Kidney glomerular epithelial cell (primary cell): ENCODE results near the gene CCDC183.
"Not testable (repeated sequence)": the region's sequence is repeated elsewhere in the genome, so short reads cannot be mapped to it uniquely, and the experiment has no call there.

ENCODE experiments used
- DNase-seq: peaks from one replicate; lab custom pipeline; 2025; lab: John Stamatoyannopoulos, UW

CCDC183 gene

DNA sequence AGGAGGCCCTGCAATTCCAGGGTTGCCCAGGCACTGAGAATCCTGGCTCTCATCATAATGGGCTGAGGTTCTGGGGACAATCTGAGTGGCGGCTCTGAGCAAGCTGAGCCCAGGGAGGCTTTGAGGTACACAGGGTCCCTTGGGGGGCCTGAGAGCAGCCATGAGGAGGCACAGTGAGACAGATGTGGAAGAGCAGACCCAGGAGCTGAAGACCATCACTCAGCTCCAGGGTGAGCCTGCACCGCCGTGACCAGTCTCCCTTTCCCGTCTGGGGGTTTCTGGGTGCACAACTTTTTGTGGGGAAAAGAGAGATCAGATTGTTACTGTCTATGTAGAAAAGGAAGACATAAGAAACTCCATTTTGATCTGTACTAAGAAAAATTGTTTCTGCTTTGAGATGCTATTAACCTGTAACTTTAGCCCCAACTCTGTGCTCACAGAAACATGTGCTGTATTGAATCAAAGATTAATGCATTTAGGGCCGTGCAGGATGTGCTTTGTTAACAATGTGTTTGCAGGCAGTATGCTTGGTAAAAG lies at the start of gene CCDC183:
Gene CCDC183, plus strand, starts transcription at position 101 of the 537 bp plus-strand sequence. Its CDS starts 60 bp downstream, at position 161.
- DNase-seq = no peak

GRCh38 chr9:136746621-136747020 lies 49.5 kb upstream of the CCDC183 start:
- DNase-seq = no peak

DNA sequence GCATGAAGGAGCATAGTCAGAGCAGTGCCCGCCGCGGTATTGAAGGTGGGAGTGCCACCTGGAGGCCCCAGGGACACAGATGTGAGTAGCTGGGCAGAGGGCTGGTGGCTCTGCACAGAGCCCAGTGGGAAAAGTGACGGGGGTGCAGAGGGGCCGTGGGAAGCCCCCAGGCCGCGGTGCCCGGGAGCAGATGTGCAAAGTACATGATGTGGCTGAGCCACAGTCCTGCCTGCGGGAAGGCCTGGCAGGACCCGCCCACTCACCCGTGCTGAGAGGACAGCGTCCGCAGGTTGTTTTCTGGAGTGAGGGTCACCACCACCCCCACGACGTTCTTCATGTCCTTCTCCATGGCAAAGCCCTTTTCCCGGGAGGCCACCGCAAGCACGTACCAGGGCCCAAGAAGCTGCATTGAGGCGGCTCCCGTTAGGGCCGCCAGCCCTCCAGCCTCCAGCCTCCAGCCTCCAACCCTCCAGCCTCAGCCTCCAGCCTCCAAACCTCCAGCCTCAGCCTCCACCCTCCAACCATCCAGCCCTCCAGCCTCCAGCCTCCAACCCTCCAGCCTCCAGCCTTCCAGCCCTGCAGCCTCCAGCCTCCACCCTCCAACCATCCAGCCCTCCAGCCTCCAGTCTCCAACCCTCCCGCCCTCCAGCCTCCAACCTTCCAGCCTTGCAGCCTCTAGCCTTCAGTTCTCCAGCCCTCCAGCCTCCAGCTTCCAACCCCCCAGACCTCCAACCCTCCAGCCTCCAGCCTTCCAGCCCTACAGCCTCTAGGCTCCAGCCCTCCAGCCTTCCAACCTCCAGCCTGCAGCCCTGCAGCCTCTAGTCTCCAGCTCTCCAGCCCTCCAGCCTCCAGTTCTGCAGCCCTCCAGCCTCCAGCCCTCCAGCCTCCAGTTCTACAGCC lies 48.7 kb upstream of the CCDC183 start:
- DNase-seq = no peak

GRCh38 chr9:136748201-136748600 lies 47.9 kb upstream of the CCDC183 start, which contains the start of gene LCN6:
Gene LCN6 (minus strand): TSS chr9:136748525. CDS start chr9:136748483, 42 bp downstream.
- DNase-seq = no peak

DNA sequence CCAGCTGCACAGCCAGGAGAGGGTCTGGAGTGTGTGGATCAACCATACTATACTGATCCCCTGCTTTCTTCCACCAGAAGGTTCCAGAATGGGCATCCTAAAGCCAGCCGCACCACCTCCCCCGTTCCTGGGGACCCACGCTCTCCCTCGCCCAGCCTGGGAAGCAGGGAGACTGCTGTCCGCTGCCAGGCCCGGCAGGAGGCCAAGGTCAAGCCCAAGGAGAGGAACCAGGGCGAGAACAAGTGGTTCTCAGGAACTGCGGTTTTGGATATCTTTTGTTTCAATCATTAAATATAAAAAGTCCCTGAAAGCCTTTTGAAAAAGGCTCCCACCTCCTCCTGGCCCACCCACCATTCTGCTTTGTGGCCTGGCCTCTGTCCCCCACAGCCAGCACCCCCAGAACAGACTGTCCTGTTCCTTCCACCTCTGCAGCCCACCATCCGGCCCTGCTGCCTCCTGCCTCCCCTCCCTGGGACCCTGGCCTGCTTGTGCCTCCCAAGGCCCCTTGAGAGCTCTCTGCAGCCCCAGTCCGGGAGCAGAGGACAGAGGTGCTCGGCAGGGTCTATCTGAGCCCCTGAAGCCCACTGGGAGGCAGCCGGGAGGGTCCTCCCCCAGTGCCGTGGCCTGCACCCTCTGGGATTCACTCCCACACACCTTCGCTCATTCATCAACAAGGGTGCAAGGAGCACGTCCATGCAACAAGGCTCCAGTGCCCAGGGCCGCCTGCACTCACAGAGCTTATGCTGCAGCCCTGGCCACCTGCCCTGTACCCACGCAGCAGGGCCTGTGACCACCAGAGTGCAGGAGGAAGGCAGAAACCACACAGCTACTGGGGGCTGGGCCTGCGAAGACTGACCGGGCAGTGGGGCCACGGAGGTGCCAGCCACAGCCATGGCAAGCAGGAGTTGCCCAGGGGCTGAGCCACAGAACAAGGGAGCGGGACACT lies 47.2 kb upstream of the CCDC183 start:
- no peak for DNase-seq

DNA sequence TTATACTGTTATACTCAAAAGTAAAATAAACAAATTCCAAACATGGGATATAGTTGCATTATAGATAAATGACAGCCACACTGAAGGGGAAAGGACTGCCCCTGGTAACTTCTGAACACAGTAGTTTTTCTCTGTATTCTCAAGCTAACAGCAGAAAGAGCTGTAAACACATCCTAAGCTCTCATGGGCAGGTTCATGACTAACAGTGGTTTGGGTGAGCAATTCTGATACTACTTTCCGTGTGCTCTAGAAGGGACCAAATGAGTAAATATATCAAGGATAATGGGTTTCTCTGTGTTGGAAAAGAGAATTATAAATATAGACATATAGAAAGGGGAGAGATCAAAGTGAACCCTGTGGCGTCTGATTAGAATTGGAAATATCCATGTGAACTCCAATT lies 45.6 kb upstream of the CCDC183 start:
- DNase-seq = no peak

DNA sequence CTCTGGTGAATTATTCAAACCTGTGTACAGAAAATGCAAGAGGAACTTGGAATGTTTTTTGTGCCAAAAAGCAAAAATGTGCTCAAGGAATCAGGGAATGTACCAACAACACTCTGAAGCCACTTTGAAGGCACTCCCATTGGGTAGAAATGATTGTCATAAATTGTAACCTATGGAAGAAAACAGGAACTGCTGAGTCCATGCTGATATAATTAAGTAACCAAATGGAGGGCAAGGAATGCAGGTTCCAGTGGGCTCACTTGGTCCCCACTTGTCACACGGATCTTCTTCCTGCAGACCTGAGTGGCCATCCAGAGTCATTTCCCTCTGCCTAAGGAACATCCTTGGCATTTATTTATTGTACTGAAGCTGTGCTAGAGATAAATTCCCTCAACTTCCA lies 44.9 kb upstream of the CCDC183 start:
- no peak for DNase-seq

DNA sequence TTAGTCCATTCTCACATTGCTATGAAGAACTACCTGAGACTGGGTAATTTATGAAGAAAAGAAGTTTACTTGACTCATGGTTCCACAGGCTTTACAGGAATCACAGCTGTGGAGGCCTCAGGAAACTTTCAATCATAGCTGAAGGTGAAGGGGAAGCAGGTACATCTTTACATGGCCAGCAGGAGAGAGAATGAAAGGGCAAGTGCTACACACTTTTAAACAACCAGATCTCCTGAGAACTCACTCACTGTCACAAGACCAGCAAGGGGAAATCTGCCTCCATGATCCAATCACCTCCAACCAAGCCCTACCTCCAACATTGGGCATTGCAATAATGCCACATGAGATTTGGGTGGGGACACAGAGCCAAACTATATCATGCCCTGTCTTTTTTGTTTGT lies 44.3 kb upstream of the CCDC183 start:
- DNase-seq = no peak

DNA sequence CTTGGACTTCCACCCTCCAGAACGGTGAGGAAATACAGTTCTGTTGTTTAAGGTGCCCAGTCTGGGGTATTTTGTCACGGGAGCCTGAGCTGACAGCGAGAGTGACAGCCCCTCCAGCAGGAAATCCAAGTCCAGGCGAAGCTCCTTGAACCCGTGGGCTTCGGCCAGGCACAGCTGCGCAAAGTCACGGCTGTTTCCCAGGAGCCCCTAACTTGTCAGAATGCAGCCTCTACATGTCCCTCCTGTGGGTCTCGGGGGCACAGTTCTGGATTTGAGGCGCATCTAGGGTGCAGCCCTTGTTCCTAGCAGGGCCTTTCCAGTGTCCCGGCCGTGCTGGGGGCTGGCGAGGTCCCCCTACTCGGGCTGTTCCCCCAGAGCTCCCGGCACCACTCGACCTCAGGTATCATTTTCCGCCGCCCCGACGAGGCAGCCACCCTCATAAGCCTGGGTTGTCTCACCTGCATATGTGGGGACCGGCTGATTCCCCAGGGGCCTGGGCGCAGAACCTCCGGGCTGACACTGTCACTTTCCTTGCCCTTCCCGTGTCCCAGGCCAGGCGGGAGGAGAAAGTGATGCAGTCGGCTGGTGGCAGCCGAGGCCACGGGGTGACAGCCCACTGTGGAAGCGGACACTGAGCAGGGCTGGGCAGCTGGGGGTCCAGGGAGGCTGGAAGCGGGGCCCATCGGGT lies 42.6 kb upstream of the CCDC183 start:
- no peak for DNase-seq

GRCh38 chr9:136754059-136754572 lies 42.0 kb upstream of the CCDC183 start:
- DNase-seq = no peak

DNA sequence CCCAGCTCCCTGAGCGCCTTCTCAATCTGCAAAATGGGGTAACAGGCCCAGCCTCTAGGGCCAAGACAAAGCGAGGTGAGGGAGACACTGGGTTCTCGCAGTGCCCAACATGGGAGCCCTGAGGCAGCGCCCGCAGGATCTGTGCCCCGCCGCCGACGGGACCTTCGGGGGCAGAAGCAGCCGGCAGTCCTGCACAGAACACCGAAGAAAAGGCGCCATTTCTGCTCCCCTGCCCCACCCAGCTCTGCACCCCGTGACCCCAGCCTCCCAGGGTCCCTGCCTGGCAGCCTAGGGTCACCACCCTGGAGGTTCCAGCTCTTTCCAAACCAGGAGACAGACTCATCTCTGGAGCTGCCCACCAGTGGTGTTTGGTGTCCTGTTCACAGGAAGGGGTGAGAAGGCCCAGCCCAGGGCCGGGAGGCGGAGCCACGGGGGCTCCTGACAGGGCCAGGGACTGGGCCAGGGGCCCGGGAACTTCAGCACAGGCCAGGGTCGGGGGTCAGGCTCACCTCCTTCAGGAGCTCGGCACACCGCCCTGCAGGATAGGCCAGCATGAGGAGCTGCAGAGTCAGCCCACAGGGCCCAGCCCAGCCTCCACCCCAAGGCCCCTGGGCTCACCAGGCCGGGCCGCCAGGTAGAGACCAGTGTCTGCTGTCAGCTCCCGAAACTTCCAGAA lies 41.4 kb upstream of the CCDC183 start:
- DNase-seq = no peak

DNA sequence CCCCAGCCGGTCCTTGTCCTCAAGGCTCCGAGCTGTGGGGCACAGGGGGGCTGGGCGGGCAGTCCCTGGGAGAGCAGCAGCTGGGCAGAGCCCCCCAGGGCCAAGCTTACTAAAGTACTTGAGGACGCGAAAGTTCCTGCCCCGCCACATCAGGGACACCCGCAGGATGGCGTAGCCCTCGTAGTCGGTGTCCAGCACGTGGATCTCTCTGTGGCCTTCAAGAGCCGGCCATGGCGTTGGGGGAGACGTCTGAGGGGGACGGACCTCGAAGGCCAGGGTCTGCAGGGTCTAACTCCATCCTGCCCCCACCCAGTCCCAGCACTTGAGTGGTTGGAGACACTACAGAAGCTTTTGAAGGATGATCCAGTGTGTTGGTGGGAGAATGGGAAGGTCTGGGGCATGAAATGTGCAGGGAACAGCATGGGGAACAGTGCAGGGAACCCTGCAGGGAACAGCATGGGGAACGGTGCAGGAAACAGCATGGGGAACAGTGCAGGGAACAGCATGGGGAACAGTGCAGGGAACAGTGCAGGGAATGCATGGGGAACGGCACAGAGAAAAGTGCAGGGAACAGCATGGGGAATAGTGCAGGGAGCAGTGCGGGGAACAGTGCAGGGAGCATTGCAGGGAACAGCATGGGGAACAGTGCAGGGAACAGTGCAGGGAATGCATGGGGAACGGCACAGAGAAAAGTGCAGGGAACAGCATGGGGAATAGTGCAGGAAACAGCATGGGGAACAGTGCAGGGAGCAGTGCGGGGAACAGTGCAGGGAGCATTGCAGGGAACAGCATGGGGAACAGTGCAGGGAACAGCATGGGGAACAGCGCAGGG lies 40.6 kb upstream of the CCDC183 start:
- not testable (repeated sequence) for DNase-seq

- DNase-seq = no peak
Measured at GRCh38 chr9:136756134-136756438, 40.1 kb upstream of the CCDC183 start.

DNA sequence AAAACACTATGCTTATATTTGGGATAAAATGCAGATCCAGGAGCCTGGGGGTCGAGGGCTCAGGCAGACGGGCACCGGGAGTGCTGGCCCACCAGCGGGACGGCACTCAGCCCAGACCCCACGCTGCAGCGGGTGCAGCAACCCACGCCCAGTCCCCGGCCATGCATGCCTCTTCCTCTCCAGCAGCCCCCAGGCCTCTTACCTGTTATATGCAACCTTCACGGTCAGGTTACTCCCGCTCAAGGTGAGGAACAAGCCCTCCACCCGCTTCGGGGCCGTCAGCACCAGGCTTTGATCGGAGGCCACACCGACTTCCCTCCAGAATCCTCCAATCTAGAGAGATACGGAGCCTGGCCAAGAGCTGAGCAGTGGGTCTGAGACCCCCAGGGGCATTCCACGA lies 39.3 kb upstream of the CCDC183 start:
- DNase-seq = no peak

DNA sequence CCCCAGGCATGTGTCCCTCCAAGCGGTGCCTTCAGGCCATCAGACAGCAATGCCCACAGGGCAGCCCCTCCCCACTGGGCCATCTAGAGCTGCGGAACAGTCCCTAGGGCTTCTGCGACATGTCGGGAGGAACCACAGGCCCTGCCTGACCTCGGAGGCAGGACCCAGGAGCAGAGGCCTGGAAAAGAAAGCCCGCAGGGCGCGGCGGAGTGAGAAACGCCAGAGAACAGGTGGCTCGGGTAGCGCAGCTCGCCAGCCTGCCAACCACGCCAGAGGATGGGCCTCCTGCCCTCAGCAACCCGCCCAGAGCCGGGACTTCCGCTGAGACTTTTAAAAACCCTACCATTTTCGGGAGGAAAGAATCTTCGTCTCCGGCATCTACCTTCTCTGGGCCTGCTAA lies 38.8 kb upstream of the CCDC183 start:
- DNase-seq = no peak

- DNase-seq = no peak
Measured at GRCh38 chr9:136757751-136758140, 38.4 kb upstream of the CCDC183 start.

DNA sequence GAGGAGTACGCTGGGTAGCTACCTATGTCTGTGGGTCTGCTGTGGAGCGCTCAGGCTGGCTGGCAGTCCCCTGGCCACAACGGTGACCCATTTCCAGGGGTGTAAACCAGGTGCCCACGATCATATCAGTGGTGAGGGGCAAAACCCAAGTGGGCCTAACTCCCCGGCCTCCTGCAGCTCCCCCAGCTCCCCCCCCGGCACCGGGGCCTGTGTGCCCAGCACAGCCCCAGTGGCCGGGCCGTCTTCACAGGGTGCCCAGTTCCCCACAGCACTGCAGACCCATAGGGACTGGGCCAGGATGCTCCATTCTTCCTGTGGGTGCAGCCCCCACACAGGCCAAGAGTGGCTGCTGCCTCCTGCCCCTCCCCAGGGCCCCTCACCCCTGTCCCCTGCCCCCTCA lies 37.1 kb upstream of the CCDC183 start:
- no peak for DNase-seq

- no peak for DNase-seq
Measured at GRCh38 chr9:136759436-136760325, 36.5 kb upstream of the CCDC183 start.

GRCh38 chr9:136760424-136760823 lies 35.7 kb upstream of the CCDC183 start:
- DNase-seq = no peak
